Endothelial cell of hepatic sinusoid (primary cell): ENCODE measurements around the gene DCLRE1A.

Source experiments
- in situ Hi-C: cut with HindIII; loops from 2 replicates; pipeline ENCODE4 v1.10.0; 2017; ENCODE audit warnings: low sequenced_read_pairs

DCLRE1A gene

GRCh38 chr10:113854013-113854760 lies at the start of gene DCLRE1A, which contains the start of gene NHLRC2:
TSS of gene DCLRE1A (minus strand) at chr10:113854082. CDS start at chr10:113853182, 900 bp downstream.
TSS of gene NHLRC2 (plus strand) at chr10:113854661. CDS start at chr10:113854873, 212 bp downstream.
- in situ Hi-C loops: no loop called here

GRCh38 chr10:113899952-113900598 lies 46.2 kb upstream of the DCLRE1A start:
- in situ Hi-C loops: loop anchor here (5.0 kb wide), 1 partner anchor 37 kb away; no protein-coding TSS in a partner anchor

- in situ Hi-C loops: no loop called here
Measured at GRCh38 chr10:113897693-113898618, 44.1 kb upstream of the DCLRE1A start.

- in situ Hi-C loops: no loop called here
Measured at GRCh38 chr10:113895018-113895417, 41.1 kb upstream of the DCLRE1A start.

GRCh38 chr10:113894581-113894980 lies 40.7 kb upstream of the DCLRE1A start:
- in situ Hi-C loops: no loop called here

GRCh38 chr10:113893570-113893969 lies 39.7 kb upstream of the DCLRE1A start:
- in situ Hi-C loops: no loop called here

GRCh38 chr10:113891476-113891875 lies 37.6 kb upstream of the DCLRE1A start:
- in situ Hi-C loops: no loop called here

GRCh38 chr10:113890769-113891168 lies 36.9 kb upstream of the DCLRE1A start:
- in situ Hi-C loops: no loop called here

- in situ Hi-C loops: no loop called here
Measured at GRCh38 chr10:113889911-113890310, 36.0 kb upstream of the DCLRE1A start.

GRCh38 chr10:113882240-113882639 lies 28.4 kb upstream of the DCLRE1A start:
- in situ Hi-C loops: no loop called here

- in situ Hi-C loops: no loop called here
Measured at GRCh38 chr10:113880236-113880635, 26.4 kb upstream of the DCLRE1A start.

GRCh38 chr10:113879691-113880090 lies 25.8 kb upstream of the DCLRE1A start:
- in situ Hi-C loops: no loop called here

- in situ Hi-C loops: no loop called here
Measured at GRCh38 chr10:113876461-113876860, 22.6 kb upstream of the DCLRE1A start.

- in situ Hi-C loops: no loop called here
Measured at GRCh38 chr10:113875212-113875611, 21.3 kb upstream of the DCLRE1A start.

GRCh38 chr10:113872139-113873030 lies 18.5 kb upstream of the DCLRE1A start:
- in situ Hi-C loops: no loop called here

- in situ Hi-C loops: no loop called here
Measured at GRCh38 chr10:113869789-113870188, 15.9 kb upstream of the DCLRE1A start.

- in situ Hi-C loops: no loop called here
Measured at GRCh38 chr10:113867904-113868303, 14.0 kb upstream of the DCLRE1A start.

GRCh38 chr10:113866551-113867394 lies 12.9 kb upstream of the DCLRE1A start:
- in situ Hi-C loops: no loop called here

GRCh38 chr10:113865901-113866300 lies 12.0 kb upstream of the DCLRE1A start:
- in situ Hi-C loops: no loop called here
